CD14-positive monocyte (primary cell): ENCODE data around the gene LAT. TPM values are rescaled to one million over a fixed set of nuclear protein-coding genes. Genes with fewer than 3 reads are reported as not detected.

ENCODE experiments used
- DNase-seq, 3 donors: peaks; one replicate each; pipeline ENCODE4 v3.0.0-alpha.2; 2011 to 2022
- H2AFZ ChIP-seq: 2 replicates; pipeline ENCODE4 v1.6.0; 2012; ENCODE audit warnings: mild to moderate bottlenecking, low read depth, low read length, inconsistent platforms; ENCODE audit not compliant: insufficient read depth, poor library complexity, severe bottlenecking
- H3K27ac ChIP-seq, 2 donors: 1 replicate in 1 of 2; 2 replicates in 1 of 2; pipeline ENCODE4 v1.5.1; 2012 to 2013; ENCODE audit warnings: low read length in 2 of 2, control low read depth in 1 of 2, inconsistent platforms in 1 of 2, low read depth in 1 of 2, mild to moderate bottlenecking in 1 of 2
- H3K27me3 ChIP-seq, 2 donors: one replicate each; pipeline versions ENCODE4 v1.6.0 to v1.6.1; 2011 to 2013; ENCODE audit warnings: low read length in 2 of 2; ENCODE audit not compliant: control insufficient read depth in 2 of 2, insufficient read depth in 2 of 2
- H3K36me3 ChIP-seq, 2 donors: replicated peaks in 1 of 2; 1 replicate in 1 of 2; 2 replicates in 1 of 2; pipeline versions ENCODE4 v1.5.1 to v1.6.1; 2012 to 2013; ENCODE audit warnings: low read length in 2 of 2, control low read depth in 1 of 2, inconsistent platforms in 1 of 2, mild to moderate bottlenecking in 1 of 2; ENCODE audit not compliant: insufficient read depth in 2 of 2, control insufficient read depth in 1 of 2
- H3K4me1 ChIP-seq, 2 donors: 1 replicate in 1 of 2; 2 replicates in 1 of 2; pipeline versions ENCODE4 v1.5.1 to v1.6.1; 2012 to 2013; ENCODE audit warnings: low read length in 2 of 2, control low read depth in 1 of 2, inconsistent platforms in 1 of 2, mild to moderate bottlenecking in 1 of 2, moderate library complexity in 1 of 2; ENCODE audit not compliant: insufficient read depth in 2 of 2, control insufficient read depth in 1 of 2
- H3K4me2 ChIP-seq: replicated peaks from 2 replicates; pipeline ENCODE3; 2012; ENCODE audit warnings: low read length, moderate library complexity, mild to moderate bottlenecking; ENCODE audit not compliant: poor library complexity, severe bottlenecking; ENCODE audit errors: extremely low read depth
- H3K4me3 ChIP-seq, 3 experiments: fragments of 200-600 bp in 1 of 3; sonication (generic) in 1 of 3; replicated peaks in 1 of 3; 1 replicate in 2 of 3; 2 replicates in 1 of 3; pipeline ENCODE4 v1.5.1; 2011 to 2013; ENCODE audit warnings: low read length in 3 of 3, mild to moderate bottlenecking in 3 of 3, control low read depth in 2 of 3, low read depth in 2 of 3, inconsistent platforms in 1 of 3, moderate library complexity in 1 of 3
- H3K79me2 ChIP-seq: 2 replicates; pipeline ENCODE4 v1.6.0; 2012; ENCODE audit warnings: mild to moderate bottlenecking, control low read depth, inconsistent platforms, low read length, moderate library complexity; ENCODE audit not compliant: insufficient read depth
- H3K9ac ChIP-seq: 2 replicates; pipeline ENCODE4 v1.6.0; 2017; ENCODE audit warnings: low read length, mild to moderate bottlenecking; ENCODE audit not compliant: insufficient read depth, poor library complexity, severe bottlenecking
- H3K9me3 ChIP-seq, 2 donors: replicated peaks in 1 of 2; 1 replicate in 1 of 2; 2 replicates in 1 of 2; pipeline versions ENCODE4 v1.5.1 to v1.6.1; 2012 to 2013; ENCODE audit warnings: low read length in 2 of 2, control low read depth in 1 of 2; ENCODE audit not compliant: control insufficient read depth in 1 of 2, insufficient read depth in 1 of 2
- H4K20me1 ChIP-seq: 2 replicates; pipeline ENCODE4 v1.6.0; 2012; ENCODE audit warnings: mild to moderate bottlenecking, low read length, control low read depth, moderate library complexity; ENCODE audit not compliant: insufficient read depth
- H3K27ac Mint-ChIP-seq, 7 donors: one replicate each; pipeline ENCODE4 v1.8.0; 2020; ENCODE audit warnings: mild to moderate bottlenecking in 7 of 7, mixed read lengths in 7 of 7, moderate library complexity in 6 of 7, inconsistent platforms in 2 of 7
- H3K27me3 Mint-ChIP-seq, 3 donors: one replicate each; pipeline ENCODE4 v1.8.0; 2021 to 2022; ENCODE audit warnings: low read depth in 3 of 3, mild to moderate bottlenecking in 3 of 3, mixed read lengths in 3 of 3, moderate library complexity in 3 of 3, inconsistent platforms in 1 of 3
- H3K36me3 Mint-ChIP-seq, 2 donors: one replicate each; pipeline ENCODE4 v1.8.0; 2020; ENCODE audit warnings: mixed read lengths in 2 of 2, inconsistent platforms in 1 of 2, mild to moderate bottlenecking in 1 of 2
- H3K4me1 Mint-ChIP-seq: one replicate; pipeline ENCODE4 v1.8.0; 2020; ENCODE audit warnings: mild to moderate bottlenecking, mixed read lengths
- H3K4me3 Mint-ChIP-seq, 2 donors: one replicate each; pipeline ENCODE4 v1.8.0; 2020; ENCODE audit warnings: mild to moderate bottlenecking in 2 of 2, mixed read lengths in 2 of 2, moderate library complexity in 1 of 2
- H3K9me3 Mint-ChIP-seq, 7 donors: one replicate each; pipeline ENCODE4 v1.8.0; 2020 to 2022; ENCODE audit warnings: mixed read lengths in 7 of 7, mild to moderate bottlenecking in 6 of 7, moderate library complexity in 6 of 7, inconsistent platforms in 2 of 7
- CTCF ChIP-seq: fragments of 200-600 bp; IDR thresholded peaks from one replicate; pipeline ENCODE4 v1.8.0; 2022; ENCODE audit warnings: antibody characterized with exemption, mild to moderate bottlenecking
- WGBS: methylation state at CpG from one replicate; pipeline ENCODE4 v1.1.5; 2013; ENCODE audit warnings: missing lambda C conversion rate; ENCODE audit not compliant: insufficient coverage; 5-methylcytosine and 5-hydroxymethylcytosine counted together
- intact Hi-C, 2 donors: fragments of 100-400 bp; cut with micrococcal nuclease; formaldehyde crosslinking; loops; one replicate each; pipeline versions ENCODE4 v1.15.0 to v1.15.1; 2023
- polyA plus RNA-seq, 3 donors: library from polyadenylated mRNA; depleted of rRNA in 1 of 3; unstranded in 2 of 3; stranded (reverse) in 1 of 3; fragments of 300-500 nt in 2 of 3; fragments of >200 nt in 1 of 3; fragmentation: Illumina TruSeq in 2 of 3; gene quantifications; 1 replicate in 2 of 3; 2 replicates in 1 of 3; pipeline ENCODE4 v1.2.3, GENCODE V29; 2012 to 2021

The LAT gene
- polyA plus RNA-seq, 3 donors: 1.5 to 25.2 (median 1.9) TPM

- Mint-ChIP-seq H3K36me3 (peaks cover 28 to 31% of the 10 kb centered on the region in 2 donors), H3K4me1 (peaks cover 38% of the 10 kb centered on the region), H3K4me3 (peak overlapping the region; percentile 91 to 94), H3K27ac (peak overlapping the region; percentile 92 to 96 (median 96)), H3K27me3 (peaks cover 0 to 1% (median 0%) of the 10 kb centered on the region in 3 donors), H3K9me3 (peaks cover 0 to 2% (median 0%) of the 10 kb centered on the region in 7 donors)
- Histone ChIP-seq H3K36me3 (peaks cover 19 to 27% of the 10 kb centered on the region in 2 donors), H2AFZ (peak overlapping the region; percentile 98), H4K20me1 (peaks cover 26% of the 10 kb centered on the region), H3K4me2 (peak overlapping the region; percentile 99), H3K27ac (peak overlapping the region; percentile 74 to 93), H3K27me3 (no peaks in the 10 kb centered on the region), H3K4me3 (peak overlapping the region; percentile 85 to 98 (median 92)), H3K9ac (peak overlapping the region; percentile 95), H3K4me1 (peaks cover 28 to 38% of the 10 kb centered on the region in 2 donors), H3K9me3 (no peaks in the 10 kb centered on the region), H3K79me2 (peaks cover 39% of the 10 kb centered on the region)
- WGBS: 0% methylated on average over 9 of the region's 17 CpGs
- intact Hi-C loops: no loop called here
- TF ChIP-seq CTCF: peak; percentile 58
- DNase-seq: peak; percentile 10 to 34 (median 26)
These were observed 10.8 kb upstream of the LAT start for GRCh38 chr16:28974007-28974436.

GRCh38 chr16:28974437-28975157 is 10.3 kb upstream of the LAT start, which contains the start of gene SPNS1:
Gene SPNS1 (plus strand): TSS chr16:28974778. CDS start chr16:28975152, 374 bp downstream.
- peak within 1 kb of the TSS; percentile 99 for H3K4me2 ChIP-seq
- H2AFZ ChIP-seq: peak within 1 kb of the TSS; percentile 98
- Mint-ChIP-seq H3K4me1 (peaks cover 38% of the 10 kb centered on the region), H3K36me3 (peaks cover 33 to 37% of the 10 kb centered on the region in 2 donors), H3K27me3 (no peaks in the 10 kb centered on the region), H3K27ac (peak within 1 kb of the TSS; percentile 92 to 96 (median 96)), H3K4me3 (peak within 1 kb of the TSS; percentile 91 to 94), H3K9me3 (peaks cover 0 to 2% (median 0%) of the 10 kb centered on the region in 7 donors)
- under 1% methylated on average over 60 of the region's 60 CpGs for WGBS
- peak within 1 kb of the TSS; percentile 85 to 98 (median 92) for H3K4me3 ChIP-seq
- H3K4me1 ChIP-seq: peaks cover 28 to 38% of the 10 kb centered on the region in 2 donors
- no peak for TF ChIP-seq CTCF
- intact Hi-C loops: no loop called here
- peak within 1 kb of the TSS; percentile 95 for H3K9ac ChIP-seq
- no peaks in the 10 kb centered on the region for H3K9me3 ChIP-seq
- H3K27ac ChIP-seq: peak within 1 kb of the TSS; percentile 74 to 93
- peaks cover 29% of the 10 kb centered on the region for H4K20me1 ChIP-seq
- no peaks in the 10 kb centered on the region for H3K27me3 ChIP-seq
- peaks cover 39% of the 10 kb centered on the region for H3K79me2 ChIP-seq
- peak; percentile 95 to 99 (median 98) for DNase-seq
- peaks cover 24 to 32% of the 10 kb centered on the region in 2 donors for H3K36me3 ChIP-seq
